Activated CD4-positive, alpha-beta T cell treated with anti-CD3 and anti-CD28 coated beads, Interleukin-2, Interleukin-6, amounts not matched to agents 100 ng/mL and 50 ng/mL, durations not matched to agents 16 hours and 8 hours (primary cell): Measurements from ENCODE around the gene ZNF862.

Experiments
- DNase-seq: peaks from one replicate; pipeline ENCODE4 v3.0.0-alpha.2; 2020

The ZNF862 gene

DNA sequence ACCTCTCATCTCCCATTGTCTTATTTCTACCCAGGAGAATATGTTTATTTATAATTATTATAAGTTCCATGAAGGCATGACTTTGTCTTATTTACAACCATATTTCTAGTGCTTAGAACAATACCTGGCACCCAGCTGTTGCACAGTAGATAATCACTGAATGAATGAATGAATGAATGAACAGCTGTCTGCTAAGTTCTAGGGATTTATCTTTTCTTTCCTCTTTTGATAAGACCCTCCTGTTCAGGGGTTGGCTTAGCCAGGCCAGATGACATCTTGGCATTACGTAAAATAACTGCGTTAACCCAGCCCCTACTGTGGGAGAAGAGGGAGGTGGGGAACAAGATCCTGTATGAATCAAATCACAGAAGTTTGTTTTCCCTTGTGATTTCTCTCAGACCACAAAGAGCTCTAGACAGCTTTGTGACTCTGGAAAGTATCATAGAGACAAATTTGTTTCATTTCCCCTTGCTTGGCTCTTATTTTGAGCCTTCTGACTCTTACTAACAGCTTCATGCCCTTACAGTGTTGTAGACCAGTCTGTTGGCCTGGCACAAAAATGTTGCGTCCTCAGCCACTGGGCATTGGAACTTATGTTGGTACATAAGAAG lies 8.4 kb downstream of the ZNF862 start:
- DNase-seq: no peak

DNA sequence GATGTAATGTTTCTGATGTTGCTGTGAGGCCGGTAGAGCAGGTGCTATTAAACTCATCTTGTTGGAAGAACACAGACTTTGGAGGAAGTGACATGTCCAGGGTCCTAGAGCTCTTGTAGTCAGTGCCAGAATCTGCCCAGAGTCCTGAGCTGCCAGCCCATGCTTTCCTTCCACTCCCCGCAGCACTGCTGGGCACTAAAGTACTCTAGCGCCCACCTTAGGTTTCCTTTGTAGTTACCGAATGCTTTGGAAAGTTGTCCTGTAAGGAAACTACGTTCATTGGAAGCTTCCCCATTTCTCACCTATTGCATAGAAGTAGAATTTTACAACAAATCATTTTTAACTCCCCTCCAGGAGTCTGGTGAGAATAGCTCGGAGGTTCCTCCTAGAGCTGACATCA lies 11.0 kb downstream of the ZNF862 start:
- no peak for DNase-seq

DNA sequence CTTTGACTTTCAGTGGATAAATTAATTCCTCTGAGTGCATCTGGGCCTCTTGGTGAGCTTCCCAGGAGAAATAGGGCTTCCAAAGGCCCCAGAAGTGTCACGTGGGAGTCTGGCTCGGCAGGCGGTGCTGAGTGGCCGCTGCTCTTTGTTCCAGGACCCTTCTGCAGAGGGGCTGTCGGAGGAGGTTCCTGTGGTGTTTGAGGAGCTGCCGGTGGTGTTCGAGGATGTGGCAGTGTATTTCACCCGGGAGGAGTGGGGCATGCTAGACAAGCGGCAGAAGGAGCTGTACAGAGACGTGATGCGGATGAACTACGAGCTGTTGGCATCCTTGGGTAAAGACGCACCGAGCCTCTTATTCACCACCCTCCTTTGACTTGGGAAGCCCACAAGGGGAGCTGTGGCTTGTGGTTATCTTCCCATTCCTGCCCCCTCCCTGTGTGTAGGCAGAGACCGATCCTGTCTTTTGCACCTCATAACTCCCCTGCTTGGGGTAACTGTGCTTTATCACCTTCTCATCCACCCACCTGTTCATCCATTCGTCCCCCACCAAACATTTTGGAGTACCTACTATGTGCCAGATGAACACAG lies 11.9 kb downstream of the ZNF862 start:
- no peak for DNase-seq

DNA sequence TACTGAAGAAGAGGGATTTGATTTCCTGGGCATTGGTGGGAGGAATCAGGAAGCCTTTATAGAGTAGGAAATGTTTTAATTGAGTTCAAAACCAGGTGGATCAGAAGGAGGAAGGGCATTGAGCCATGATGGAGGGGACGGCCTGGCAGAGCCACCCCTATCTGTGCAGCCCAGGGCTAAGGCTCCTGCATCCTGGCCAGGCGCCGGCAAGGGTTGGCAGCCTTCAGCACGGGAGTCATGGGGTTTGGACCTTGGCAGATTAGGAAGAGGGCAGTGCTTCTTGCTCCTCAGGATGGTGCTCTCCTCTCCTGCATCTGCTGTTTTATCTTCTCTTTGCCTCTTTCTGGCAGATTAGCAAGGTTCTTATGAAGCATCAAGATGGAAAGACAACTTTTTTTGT lies 12.5 kb downstream of the ZNF862 start:
- no peak for DNase-seq

DNA sequence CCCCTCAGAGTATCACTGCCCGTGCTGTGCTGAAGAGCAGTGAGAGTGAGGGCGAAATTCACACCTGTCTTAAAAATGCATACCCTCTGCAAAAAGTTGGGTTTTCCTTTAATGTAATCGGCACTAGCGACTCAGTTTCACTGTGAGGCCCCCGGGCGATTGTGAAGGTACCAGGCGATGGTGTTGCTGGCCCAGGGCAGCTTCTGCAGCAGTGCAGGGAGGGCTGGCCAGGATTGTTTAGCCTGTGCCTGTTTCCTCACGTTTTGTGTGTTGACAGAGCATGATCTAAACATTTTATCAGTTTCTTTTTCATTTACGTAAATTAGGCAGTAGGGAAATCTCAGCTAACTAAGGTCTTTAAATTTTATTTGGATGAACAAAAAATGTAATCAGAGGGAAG lies 13.3 kb downstream of the ZNF862 start:
- DNase-seq: no peak

DNA sequence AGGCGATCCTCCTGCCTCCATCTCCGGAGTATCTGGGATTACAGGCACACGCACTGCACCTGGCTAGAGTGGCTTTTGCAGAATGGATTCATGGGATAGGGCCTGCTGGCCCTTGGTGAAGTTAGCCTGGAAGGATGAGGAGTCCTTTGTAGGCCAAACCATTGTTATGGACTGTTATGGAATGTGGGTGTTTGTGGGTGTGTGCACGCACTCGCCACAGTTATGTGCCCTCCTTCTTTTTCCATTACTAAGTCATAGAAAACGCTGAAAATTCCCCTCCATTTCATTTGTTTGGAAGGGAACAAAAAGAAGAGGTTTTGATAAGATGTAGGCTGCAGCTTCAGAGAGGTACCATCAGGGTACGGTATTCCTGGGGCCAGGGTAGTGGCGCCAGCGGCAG lies 15.0 kb downstream of the ZNF862 start:
- DNase-seq: no peak

DNA sequence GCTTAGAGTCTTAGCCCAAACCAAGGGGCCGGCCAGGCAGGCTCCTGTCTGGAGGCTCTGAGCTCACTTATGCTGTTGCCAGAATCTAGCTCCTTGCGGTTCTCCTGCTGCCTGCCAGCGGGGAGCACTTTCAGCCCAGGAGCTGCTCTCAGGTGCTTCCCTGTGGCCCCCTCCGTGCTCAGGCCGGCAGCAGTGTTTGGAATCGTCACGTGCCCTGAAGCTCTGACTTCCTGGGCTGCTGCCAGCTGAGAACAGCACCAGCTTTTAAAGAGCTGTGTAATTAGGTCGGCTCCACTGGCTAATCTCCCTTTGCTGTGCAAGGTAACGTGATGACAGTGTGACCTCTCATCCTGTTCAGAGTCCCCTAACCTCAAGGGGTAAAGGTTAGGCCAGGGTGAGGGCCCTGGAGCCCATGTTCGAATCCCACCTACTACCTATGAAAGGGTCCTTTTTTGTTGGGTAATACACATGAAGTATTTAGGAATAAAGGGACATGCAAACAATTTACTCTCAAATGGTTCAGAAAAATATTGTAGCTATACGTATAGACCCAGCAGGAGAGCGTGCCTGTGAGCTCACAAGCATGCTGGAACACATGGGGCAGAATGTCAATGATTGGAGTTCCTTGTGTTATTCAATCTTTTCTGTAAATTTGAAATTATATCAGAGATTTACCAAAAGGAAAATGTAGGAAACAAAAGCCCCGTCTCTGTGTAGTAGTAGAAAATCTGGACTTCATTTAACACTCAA lies 16.6 kb downstream of the ZNF862 start:
- no peak for DNase-seq

DNA sequence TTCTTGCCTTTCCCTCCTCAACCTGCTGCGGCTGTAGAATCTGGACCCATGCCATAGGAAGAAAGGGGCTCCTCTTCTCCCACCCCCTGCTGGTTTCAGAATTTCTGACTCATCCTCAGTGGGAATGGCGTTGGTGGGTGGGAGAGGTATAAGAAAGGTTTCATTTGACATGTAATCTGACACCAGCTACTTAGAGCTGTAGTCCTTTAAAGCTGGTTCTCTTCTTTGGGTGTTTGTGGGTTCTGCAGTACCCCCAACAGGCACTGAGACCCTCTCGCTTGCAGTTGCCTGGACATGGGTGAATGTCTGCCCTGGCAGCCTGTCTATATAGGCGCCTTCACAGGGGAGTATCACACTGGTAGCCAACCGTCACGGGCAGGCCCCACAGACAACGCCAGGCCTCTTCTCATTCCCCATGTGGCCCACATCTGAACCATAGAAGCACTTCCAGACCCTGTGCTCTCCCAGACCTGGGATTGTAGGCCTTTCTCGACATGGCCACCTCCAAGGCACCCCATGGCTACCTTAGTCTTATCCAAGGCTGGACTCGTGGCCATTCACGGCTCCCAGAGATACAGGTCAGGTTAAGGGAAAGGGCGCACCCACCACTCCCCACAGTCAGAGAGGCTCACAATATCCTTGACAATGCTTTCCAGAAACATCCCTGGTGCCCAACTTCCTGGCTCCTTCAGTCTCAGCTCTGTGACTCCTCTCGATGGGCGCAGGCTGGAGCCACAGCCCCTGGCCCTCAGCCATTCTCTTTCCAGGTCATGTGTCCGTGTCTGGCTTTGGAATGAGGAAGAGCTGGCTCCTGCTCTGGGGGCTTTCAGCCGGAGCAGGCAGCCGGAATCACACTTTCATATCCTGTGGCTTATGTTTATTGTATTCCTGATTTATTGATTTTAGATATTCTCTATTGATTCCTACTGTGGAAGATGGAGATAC lies 17.5 kb downstream of the ZNF862 start:
- no peak for DNase-seq

DNA sequence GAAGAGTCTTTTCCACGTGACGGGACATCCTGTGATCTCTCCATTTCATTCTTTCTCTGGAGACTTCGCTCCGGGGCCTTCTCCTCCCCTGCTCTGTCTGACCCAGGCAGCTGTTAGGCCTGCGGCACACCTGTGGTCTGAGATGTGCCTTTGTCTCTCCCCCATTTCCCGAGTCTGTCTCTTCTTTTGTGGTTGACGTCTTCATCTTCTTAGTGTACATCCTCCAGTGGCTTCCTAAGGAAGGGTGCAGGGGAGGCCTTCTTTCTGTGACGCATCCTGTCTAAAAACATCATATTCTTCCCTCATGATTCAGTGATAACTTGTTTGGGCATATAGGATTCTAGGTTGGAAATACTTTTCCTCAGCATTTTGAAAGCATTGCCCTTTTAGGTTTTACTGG lies 18.4 kb downstream of the ZNF862 start:
- peak; percentile 59 for DNase-seq

DNA sequence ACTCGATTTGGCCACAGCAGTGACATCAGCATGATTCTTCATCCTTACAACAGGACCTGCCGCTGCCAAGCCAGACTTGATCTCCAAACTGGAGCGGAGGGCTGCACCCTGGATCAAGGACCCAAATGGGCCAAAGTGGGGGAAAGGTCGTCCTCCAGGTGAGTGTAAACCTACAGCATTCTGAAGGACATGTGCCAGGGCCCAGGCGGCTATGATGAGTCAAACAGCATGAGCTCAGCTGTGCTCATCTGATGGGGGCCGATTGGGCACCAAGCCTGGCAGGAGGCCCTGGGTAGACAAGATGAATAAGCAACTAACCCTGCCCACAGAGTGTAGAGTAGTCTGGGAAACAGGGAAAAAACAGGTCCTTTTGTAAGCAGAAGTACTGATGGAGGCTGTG lies 21.2 kb downstream of the ZNF862 start:
- DNase-seq: no peak

DNA sequence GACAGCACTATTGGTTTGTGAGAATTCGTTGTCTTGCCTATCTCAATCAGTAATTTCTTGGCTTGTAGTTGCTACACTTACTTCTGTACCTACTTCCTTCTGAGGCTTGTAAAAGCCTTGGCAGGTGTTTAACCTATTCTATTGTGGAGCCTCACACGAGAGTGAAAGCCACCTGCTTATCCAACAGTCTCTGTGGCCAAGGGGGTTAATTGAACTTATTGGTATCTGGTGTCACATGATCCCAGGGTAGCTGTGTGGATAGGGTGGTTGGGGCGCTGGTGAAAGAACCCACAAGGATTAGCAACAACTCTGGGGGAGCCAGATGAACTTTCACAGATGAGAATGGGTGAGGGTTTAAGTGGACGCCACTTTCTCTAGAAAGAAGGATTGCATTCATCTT lies 21.7 kb downstream of the ZNF862 start:
- DNase-seq: no peak

DNA sequence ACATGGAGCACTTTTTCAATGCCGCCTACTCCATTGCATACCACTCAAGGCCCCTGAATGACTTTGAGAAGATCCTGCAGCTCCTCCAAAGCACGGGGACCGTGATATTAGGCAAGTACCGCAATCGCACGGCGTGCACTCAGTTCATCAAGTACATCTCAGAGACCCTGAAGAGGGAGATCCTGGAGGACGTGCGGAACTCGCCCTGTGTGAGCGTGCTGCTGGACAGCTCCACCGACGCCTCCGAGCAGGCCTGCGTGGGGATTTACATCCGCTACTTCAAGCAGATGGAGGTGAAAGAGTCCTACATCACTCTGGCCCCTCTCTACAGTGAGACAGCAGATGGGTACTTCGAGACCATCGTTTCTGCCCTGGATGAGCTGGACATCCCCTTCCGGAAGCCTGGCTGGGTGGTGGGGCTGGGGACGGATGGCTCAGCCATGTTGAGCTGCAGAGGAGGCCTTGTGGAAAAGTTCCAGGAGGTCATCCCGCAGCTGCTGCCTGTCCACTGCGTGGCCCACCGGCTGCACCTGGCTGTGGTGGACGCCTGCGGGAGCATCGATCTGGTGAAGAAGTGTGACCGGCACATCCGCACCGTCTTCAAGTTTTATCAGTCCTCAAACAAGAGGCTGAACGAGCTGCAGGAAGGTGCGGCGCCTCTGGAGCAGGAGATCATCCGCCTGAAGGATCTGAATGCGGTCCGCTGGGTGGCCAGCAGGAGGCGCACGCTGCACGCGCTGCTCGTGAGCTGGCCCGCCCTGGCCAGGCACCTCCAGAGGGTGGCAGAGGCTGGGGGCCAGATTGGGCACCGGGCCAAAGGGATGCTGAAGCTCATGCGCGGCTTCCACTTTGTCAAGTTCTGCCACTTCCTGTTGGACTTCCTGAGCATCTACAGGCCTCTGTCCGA lies 22.9 kb downstream of the ZNF862 start:
- DNase-seq: peak; percentile 29

DNA sequence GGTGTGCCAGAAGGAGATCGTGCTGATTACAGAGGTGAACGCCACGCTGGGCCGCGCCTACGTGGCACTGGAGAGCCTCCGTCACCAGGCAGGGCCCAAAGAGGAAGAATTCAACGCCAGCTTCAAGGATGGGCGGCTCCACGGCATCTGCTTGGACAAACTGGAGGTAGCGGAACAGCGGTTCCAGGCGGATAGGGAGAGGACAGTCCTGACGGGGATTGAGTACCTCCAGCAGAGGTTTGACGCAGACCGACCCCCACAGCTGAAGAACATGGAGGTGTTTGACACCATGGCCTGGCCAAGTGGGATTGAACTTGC lies 23.5 kb downstream of the ZNF862 start:
- no peak for DNase-seq

DNA sequence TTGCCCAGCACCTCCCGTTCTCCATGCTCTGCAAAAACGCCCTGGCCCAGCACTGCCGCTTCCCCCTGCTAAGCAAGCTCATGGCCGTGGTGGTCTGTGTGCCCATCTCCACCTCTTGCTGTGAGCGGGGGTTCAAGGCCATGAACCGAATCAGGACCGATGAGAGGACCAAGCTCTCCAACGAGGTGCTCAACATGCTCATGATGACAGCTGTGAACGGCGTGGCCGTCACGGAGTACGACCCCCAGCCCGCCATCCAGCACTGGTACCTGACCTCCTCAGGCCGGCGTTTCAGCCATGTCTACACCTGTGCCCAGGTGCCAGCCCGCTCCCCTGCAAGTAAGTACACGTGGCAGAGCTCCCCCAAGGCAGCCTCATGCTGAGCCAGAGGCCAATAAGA lies 24.0 kb downstream of the ZNF862 start:
- no peak for DNase-seq

DNA sequence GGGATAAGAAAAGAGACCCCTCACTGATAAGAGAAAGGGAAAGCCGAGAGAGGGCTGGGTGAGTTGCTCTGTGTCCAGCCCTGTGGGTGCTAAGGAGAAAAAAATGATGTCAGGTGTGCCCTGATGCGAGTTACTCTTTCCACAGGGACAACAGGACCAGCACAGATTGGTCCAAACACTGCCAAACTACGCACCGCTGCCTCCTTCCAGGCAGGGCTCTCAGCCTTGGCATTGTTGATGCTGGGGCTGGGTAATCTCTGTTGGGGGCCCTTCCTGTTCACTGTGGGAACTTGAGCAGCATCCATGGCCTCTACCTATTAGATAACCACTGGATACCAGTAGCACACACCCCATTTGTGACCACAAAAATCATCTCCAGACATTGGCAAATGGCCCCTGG lies 25.3 kb downstream of the ZNF862 start:
- no peak for DNase-seq

DNA sequence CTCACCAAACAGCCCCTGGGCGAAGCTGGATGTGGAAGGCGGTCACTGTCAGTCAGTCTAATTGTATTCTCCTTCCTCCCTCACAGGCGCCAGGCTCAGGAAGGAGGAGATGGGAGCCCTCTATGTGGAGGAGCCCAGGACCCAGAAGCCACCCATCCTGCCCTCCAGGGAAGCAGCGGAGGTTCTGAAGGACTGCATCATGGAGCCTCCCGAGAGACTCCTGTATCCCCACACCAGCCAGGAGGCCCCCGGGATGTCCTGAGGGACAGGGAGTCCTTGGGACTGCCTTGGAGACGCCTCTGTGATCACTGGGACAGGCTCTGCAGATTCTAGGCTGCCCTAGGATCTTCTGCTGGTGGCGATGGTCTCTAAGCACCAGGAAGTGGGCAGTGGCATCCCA lies 25.8 kb downstream of the ZNF862 start:
- DNase-seq: no peak

DNA sequence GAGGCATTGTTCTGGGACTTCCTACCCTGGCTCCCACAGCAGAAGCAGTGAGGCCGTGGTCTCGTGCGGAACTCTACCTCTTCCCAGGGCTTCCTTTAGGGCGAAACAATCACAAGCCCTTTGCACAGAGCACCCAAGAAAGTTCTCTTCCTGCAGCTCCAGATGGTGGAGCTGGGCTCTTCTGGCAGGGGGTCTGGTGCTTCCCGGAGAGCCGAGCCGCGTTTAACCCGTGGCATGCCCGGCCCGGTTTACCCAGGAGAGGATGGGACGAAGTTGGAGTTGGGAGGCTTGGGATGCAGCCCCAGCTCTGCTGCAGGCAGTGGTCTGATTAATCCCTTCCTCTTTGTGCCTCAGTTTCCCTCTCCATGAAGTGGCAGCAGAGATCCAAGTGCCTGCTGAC lies 26.6 kb downstream of the ZNF862 start:
- no peak for DNase-seq

DNA sequence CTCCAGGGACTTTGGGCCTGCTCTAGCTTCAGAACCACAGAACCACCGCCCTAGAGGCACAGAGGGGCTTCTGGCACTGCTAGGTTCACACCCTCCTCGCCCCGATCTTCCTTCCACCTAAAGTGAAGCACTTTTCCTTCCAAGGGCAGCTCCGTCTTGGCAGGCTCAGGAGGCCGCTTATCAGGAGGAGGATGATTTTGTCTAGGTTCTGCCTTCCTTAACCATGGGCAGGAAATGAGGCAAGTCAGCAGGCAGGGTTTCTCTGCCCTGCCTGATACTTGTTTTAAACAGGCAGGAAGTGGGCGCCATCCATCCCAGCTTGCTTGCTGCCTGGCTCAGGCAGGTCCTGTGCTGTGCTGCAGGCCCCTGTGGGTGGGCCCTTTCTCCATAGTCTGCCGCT lies 27.3 kb downstream of the ZNF862 start:
- DNase-seq: peak; percentile 77

DNA sequence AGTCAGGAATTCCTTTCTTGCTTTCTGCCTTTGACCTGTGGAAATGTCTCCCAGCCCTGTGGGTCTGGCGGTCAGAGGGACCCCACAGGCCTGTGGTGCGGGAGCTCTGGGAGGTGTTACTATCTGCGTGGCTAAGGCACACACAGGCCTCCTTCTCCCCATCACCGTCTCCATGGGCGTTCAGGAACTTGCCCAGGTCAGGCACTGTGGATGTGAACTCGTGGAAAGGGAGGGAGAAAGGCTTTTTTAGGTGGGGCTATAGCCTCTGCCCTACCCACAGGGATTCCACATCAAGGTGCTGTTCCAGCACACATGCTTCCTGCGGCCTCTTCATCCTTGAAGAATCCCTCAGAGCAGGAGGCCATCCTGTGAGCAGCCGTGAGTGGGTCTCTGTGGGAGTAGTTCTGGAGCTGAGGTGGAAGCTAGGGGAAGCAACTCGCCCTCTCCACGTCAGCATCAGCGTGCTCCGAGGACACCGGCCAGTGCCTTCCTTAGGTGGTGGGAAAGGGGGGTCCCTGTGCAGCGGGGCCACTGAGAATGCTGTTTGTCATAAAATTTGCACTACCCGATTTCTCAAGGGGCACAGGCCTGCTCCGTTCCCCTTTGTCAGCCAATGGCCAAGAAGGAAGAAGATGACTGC lies 28.1 kb downstream of the ZNF862 start:
- DNase-seq: no peak

DNA sequence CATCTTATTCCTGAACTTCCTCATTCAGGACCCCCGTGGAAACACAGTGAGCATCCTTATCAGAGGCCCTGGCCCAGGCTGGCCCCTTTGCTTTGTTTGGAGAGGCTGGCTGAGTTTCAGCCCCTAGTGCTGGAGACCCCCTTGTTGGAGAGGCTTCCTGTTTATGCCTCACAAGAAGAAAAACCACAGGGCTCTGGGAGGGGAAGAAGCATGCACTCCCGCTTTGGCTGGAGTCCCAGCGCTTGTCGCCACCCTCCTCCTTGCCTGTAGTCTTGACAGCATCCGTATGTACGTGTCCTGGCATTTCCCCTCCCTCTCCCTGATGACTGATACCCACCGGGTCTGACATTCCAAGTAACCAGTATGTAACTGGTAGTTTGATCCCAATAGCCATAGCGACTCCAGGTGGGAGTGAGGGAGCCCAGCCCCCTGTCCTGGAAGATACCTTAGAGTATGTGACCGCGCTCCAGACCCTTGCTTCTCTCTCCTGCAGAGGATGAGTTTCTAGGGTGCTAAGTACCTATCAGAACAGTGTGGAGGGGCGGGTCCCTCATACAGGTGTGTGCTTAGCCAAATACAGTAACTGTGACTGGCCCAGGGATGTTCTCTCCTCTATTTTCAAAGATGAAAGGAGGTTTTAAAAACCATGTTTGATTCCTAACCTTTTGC lies 28.7 kb downstream of the ZNF862 start:
- no peak for DNase-seq
